ENCODE results near the gene C1QTNF2.

- TF ChIP-seq LEF1 (IDR thresholded peaks at IDR 0.05; ENCODE audit: borderline replicate concordance) (no peak), FOXA1 (IDR thresholded peaks at IDR 0.05) (no peak), ARNT (IDR thresholded peaks at IDR 0.05) (no peak), CTBP1 (IDR thresholded peaks at IDR 0.05; ENCODE audit: borderline replicate concordance) (no peak), HDGF (IDR thresholded peaks at IDR 0.05; ENCODE audit: borderline replicate concordance) (no peak), NFRKB (IDR thresholded peaks at IDR 0.05) (no peak), PKNOX1 (IDR thresholded peaks at IDR 0.05) (no peak), ELF4 (IDR thresholded peaks at IDR 0.05) (no peak), FOXM1 (IDR thresholded peaks at IDR 0.05; ENCODE audit: borderline replicate concordance) (no peak), TARDBP (IDR thresholded peaks at IDR 0.05) (no peak), SP1 (IDR thresholded peaks at IDR 0.05) (no peak), SUZ12 (IDR thresholded peaks at IDR 0.05) (no peak), FOXK2 (IDR thresholded peaks at IDR 0.05) (no peak)
Measured at GRCh38 chr5:160341309-160341870, 29.0 kb downstream of the C1QTNF2 start.

All from HEK293T (cell line).